NCI-H2227 treated with DMSO at 0.1 percent for 48 hours (cell line): Measurements from ENCODE around the gene CERS6.

Experiments
- DNase-seq: peaks from one replicate; lab custom pipeline; 2025; lab: John Stamatoyannopoulos, UW

CERS6 gene

DNA sequence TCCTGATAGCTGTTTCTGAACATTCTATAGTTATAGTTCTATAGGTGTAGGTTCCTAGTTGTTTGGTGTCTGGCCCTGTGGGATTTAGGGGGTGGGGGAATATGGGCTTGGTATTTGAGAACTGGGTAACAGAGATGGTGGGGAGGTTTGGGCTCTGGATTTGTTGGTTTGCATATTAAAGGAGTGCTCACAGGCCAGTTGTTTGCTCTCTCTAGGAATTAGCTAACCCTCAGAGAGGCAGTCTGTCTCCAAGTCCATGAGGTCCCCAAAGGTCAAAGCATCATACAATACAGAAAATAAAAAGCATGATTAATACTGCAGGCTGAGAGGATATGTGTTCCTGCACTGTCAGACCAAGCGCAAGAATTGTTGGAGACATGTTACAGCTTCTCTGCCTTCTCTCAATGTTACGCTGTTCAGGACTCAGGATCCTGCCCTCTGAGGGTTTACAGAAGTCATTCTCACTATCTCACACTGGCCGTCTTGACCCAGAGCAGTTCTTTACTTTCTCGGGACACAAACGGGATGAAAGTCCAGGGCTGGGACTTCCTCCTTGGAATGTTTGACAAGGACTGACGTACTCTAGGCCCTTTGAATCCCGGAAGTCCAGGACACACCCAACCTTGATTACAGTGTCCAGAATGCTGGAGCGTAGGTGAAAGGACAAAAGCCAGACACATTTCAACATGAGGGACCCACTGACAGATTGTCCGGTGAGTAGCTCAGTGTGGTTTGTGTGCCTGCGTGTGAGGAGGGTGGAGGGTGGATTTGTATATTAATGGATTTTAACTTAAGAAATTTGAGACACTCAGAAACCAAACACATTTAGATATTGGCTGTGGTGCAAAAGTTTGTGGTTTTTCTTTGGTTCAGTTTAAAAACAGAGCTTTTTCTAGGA lies 346.1 kb downstream of the CERS6 start, which contains the start of gene NOSTRIN:
Gene NOSTRIN (plus strand): TSS at position 677 of the 898 bp plus-strand sequence. CDS start 10 bp downstream, at position 687.
- DNase-seq: no peak

DNA sequence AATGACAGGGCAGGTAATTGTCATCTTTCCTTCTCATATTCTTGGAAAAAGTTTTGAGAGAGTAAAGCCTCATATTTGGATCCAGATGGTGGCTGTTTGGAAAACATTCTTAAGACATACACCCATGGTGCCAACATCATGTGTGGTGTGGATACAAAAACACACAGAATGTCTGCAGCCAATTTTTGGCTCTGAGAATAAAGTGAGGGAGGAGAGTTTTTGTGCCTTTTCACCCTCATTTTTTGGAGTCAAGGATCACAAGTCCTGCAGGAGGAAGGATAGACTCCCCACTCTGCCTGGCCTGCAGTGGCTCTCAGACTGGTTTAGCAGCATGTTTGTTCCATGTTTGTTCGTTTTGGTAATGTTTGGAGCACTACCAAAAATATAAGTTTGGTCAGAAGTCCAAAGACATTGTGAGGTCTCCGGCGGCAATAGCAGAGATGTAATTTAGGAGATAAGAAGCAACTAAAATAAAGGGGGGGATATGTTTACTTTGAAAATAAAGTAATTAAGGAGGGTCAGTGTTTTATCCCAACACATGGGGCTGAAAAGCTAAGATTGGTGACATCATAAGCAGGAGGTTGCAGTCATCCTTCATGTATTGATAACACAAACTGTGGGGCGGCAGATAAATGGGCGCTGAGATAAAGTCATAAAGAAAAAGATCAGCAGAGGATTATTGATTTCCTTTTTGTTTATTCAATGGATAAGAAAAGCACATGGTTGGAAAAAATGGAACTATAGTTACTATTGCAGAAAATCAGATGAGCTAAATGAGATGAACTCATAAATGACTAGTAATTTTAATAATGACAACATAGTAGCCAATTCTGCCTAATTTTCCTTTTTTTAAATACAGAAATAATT lies 347.0 kb downstream of the CERS6 start:
- no peak for DNase-seq

DNA sequence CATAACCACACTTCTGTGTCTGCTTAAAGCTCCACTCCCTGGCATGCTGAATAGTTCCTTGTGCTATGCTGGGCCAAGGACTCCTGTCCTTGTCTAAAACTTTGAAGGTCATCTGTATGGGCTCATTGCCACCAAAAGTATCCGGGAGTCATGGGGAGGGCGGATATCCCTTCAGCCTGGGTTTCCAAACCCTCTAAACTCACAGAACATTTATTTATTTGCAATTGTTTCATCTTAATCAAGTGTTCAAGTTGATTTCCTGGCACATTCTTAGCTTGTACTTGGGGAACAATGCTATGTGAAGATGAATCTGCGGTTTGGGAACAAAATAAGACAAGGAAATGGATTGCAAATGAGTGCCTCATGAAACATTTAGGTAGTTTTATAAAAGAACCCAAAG lies 348.1 kb downstream of the CERS6 start:
- DNase-seq: no peak

DNA sequence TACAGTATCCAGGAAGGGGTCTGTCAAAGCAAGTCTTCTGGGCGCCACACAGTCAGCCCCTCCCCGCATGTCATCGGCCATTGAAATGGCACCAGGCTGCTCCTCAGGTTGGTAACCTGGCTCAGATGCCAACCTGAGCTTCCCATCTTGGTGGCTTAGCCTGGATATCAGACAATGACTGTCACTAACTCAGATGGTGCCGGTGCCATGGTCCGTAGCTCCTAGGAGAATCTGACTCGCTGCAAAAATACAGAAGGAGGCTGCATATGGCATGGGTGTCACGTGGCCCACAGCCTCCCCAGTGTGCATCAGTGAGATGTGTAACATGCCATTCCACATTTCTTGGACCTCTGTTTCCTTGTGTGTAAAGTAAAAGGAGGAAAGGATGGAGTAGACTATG lies 349.5 kb downstream of the CERS6 start:
- DNase-seq: no peak

DNA sequence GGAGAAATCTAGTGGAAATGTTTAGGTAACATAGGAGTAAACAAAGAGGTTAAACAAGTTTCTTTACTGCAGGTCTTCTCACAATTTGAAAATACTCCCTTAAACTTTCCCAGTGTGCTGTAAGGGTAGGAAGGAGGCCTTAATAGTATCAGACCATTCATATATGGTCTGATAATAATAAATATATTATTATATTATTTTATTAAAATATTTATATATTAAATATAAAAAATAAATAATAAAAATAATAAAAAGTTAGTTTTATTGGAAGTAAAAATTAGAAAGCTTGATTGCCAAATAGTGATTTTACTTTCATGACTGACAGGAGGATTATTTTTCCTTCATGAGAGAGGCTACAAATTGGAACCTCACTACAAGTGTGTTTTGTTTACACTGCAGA lies 353.5 kb downstream of the CERS6 start:
- no peak for DNase-seq

DNA sequence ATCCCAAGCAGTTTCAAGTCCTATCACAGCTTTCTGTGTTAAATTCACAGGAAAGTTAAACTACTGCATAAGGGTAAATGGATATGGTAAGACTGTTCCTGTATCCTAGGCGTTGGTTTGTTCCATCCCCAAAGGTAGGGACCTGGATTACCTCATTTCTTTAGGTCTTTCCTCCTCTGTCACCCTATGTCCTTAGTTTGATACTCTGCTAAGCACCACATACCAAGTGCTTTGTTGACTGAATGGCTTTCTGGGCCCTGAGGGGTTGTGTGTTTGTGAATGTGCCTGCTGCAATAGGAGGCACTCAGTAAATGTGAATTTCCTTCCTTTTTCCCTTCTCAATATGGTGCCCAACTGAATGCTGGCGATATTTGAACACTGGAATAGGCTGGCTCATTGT lies 354.2 kb downstream of the CERS6 start:
- DNase-seq: no peak

DNA sequence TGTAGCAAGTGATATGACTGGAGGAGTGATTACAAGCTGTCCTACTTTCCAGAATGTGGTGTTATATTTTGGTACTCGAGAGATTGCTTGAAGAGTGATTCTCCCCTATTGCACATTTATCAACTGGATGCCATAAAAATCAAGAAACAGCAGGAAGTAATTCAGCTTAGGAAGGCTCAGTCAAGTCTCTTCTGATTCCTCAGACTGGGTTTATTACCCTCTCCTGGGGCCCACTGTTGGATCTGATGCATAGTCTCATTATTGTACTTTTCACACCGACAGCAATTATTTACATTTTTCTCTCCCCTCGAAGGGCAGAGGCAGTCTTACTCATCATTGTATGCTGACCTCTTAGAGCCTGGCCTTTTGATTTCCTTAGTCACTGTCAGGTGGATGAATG lies 355.6 kb downstream of the CERS6 start:
- DNase-seq: peak; percentile 35

DNA sequence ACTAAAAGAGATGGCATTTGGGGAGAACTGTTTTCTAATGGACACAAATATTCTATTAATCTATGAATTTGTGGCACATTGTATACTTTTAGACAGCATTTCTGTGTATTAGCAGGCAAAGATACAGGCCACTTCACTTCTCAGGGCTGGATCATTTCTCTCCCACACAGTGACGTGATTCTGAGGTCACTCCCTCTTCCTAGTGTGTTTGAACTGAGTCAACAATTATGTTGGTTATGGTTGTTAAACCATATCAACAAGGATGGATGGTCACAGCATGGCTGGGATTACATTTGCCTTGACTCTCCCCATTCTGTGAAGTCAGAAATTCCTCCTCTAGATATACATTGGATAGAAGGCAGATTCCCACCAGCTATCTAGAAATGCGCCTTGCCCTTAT lies 358.0 kb downstream of the CERS6 start:
- DNase-seq: no peak

DNA sequence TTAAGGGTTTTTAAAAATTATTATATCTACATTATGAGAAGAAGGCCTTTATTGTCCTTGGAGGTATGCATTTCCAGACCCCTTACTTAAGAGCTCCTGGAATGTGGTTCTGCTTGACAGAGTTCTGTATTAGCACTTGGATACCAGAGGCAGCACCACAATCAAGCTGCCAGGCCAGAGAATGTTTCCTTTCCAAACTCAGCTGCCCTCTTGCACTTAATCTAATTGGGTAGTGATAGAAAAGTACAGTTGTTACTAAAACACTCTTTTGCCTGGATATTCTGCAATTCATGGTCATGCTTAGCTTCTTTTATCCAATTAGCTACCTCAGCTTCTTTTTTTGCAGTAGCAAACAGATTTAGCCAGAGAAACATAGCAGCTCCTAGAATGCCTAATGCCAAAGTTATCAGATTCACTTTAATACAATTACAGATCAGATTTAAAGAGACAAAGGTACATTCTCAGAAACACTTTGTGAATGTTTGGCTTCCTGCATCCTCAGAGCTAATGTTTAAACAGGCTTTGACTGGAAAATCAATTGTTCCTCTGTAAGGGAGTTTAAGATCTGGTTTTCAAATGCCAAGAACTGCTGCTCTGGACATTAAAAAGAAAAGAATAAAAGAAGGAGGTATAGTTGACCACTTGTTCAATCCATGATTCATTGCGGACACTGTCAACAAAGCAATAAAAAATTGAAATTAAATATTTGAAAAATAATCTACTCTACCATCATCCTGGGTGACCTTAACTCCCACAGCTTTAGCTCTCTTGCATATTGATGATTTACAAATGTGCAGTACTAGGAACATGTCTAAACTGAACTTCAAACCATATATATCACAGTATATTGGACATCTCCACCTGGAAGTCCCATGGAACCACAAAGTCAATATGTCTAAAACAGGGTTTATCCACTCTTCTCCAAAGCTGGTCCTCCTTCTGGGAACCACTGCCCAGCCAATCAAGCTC lies 359.2 kb downstream of the CERS6 start:
- no peak for DNase-seq

DNA sequence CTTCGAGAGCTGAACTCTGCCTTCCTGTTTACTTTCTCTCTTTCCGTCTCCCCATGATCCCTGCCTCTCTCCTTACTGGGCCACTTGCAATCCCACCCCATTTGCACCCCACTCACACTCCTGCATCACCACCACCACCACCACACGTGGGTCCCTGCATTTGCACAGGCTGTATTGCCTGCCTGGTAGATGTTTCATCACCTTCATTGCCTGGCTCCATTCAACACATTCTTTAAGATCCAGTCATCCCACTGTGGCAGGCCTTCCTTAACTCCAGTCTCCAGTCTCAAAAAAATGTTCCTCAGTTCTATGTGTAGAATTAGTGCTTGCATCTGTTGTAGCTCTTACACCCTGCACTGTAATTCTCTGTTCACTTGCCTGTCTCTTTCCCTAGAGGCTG lies 360.3 kb downstream of the CERS6 start:
- DNase-seq: no peak

DNA sequence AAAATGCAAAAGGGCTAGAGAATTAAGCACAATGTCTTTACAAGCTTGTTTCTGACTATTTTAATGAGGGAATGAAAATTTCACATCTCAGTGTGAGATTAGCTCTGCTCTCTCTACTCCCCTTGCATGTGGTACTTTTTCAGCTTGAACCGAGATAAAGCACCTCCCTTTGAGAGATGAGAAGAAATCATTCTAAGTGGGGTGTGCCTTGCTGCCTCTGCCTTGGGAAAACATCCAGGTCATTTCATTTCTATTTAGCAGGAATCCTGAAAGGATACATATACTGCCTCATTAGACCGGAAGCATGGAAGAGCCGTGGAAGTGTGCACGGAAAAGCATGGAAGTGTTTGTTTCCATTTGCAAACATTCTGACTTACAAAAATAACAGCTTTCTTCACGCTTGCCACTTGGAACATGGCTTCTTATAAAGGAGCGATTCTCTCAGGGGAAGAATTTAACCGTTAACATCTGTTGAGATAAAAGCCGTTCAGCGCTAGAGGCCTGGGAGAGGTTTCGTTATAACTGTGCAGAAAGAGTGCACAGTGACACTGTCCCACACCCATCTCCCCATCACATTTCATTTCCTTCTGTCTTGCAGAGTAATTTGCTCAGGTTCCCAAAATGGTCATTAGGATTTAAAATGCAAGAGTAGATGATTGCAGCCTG lies 363.1 kb downstream of the CERS6 start:
- DNase-seq: peak; percentile 36

DNA sequence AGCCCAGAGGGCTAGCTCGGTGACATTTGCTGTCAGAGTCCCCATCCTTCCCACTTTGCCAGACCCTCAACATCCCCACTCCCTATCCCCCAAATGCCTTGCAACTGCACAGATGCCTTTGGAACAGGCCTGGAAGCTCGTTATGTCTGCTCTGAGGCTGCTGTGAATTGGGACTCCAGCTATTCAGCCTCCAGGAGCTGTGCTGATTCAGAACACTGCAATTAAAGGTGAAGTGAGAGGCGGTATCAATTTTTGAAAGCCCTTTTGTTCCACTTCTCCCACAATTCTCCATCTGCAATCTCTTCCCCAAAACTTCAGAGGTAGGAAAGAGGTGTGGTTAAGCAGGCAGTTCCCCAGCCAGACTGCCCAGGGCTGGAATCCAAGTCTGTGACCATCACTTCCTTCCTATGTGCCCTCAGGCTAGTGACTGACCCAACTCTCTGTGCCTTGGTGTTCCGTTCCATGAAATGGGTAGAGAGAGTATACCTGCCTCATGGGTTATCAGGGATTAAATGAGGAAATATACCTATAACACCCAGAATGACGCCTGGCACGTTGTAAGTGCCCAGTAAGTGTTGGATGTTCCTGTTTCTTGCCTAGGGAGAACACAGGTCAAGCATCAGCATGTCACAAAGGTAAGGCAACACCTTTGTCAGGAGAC lies 363.9 kb downstream of the CERS6 start:
- DNase-seq: no peak

DNA sequence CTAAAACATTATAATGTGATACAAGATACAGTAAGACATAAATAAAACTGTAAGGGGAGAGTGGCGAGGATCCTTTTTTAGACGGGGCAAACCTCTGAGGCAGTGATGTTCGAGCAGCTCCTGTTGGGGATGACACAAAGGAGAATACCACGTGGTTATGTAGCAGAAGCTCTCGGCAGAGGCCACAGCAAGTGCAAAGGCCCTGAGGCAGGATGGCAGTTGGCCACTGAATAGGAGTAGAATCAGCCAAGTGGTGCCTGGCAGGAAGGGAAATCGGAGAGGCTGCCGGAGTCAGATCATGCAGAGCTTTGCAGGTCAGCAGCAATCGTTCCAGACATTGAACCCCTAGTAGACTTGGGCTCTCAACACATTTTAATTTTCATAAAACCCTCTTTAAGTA lies 365.5 kb downstream of the CERS6 start:
- no peak for DNase-seq

DNA sequence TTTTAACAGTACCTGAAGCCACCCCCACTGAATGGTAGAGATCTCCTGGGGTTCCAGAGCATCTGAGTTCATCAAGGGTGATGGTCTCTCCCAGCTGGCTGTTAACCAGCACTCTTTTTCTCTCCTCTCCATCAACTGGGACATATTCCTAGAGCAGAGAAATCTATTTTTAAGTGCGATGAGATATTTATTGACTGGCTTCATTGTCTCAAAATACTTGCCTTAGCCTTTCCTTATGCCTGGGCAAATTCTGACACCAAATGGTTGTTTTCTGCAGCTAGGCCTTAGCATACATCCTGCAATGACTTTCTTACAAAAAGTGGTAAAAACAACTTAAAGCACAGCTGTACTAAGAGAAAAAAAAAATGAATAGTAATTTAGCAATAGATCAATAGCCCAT lies 365.9 kb downstream of the CERS6 start:
- no peak for DNase-seq
